Kidney (tissue), 14 donors: ENCODE data around the gene CYYR1. TPM values are rescaled to one million over a fixed set of nuclear protein-coding genes. Genes with fewer than 3 reads are reported as not detected.

ENCODE experiments used
- DNase-seq, 5 donors: peaks; one replicate each; pipeline ENCODE4 v3.0.0-alpha.2; 2013 to 2020
- FAIRE-seq: peaks from 2 replicates; lab custom pipeline; 2012; peaks lifted over from hg19 to GRCh38; lab: Jason Lieb, UNC
- H3K27ac ChIP-seq, 2 donors: one replicate each; pipeline ENCODE4 v1.7.0; 2013; ENCODE audit warnings: low read depth in 2 of 2, low read length in 2 of 2, inconsistent platforms in 1 of 2
- H3K27me3 ChIP-seq: one replicate; pipeline ENCODE4 v1.7.1; 2013; ENCODE audit warnings: low read length, inconsistent platforms; ENCODE audit not compliant: control insufficient read depth, insufficient read depth
- H3K36me3 ChIP-seq, 3 donors: one replicate each; pipeline versions ENCODE4 v1.7.0 to v1.7.1; 2013; ENCODE audit warnings: low read length in 3 of 3, control low read depth in 1 of 3, inconsistent platforms in 1 of 3; ENCODE audit not compliant: insufficient read depth in 3 of 3, control insufficient read depth in 2 of 3
- H3K4me1 ChIP-seq, 3 donors: one replicate each; pipeline versions ENCODE4 v1.7.0 to v1.7.1; 2013; ENCODE audit warnings: low read length in 3 of 3, inconsistent platforms in 1 of 3, low read depth in 1 of 3; ENCODE audit not compliant: control insufficient read depth in 2 of 3, insufficient read depth in 2 of 3
- H3K4me3 ChIP-seq, 3 donors: one replicate each; pipeline versions ENCODE4 v1.7.0 to v1.8.1; 2013; ENCODE audit warnings: low read length in 3 of 3, control low read depth in 1 of 3, inconsistent platforms in 1 of 3
- H3K9ac ChIP-seq, 3 donors: one replicate each; pipeline versions ENCODE4 v1.7.0 to v1.7.1; 2013; ENCODE audit warnings: low read length in 3 of 3, control low read depth in 1 of 3, inconsistent platforms in 1 of 3
- H3K9me3 ChIP-seq, 3 donors: one replicate each; pipeline versions ENCODE4 v1.7.0 to v1.7.1; 2013; ENCODE audit warnings: low read length in 3 of 3, control low read depth in 1 of 3, inconsistent platforms in 1 of 3; ENCODE audit not compliant: control insufficient read depth in 2 of 3, insufficient read depth in 1 of 3
- intact Hi-C: fragments of 100-400 bp; cut with DNase I; formaldehyde crosslinking; loops from one replicate; pipeline ENCODE4 v1.11.1; 2022
- polyA plus RNA-seq: library from polyadenylated mRNA; stranded (reverse); fragments of 350-450 nt; fragmentation: Illumina TruSeq; extraction: RNeasy Lipid Tissue Mini Kit (QIAGEN cat#74804); gene quantifications from one replicate; pipeline ENCODE4 v1.2.3, GENCODE V29; 2014; ENCODE audit warnings: low read depth, low replicate concordance; ENCODE audit not compliant: insufficient read depth
- total RNA-seq: library from RNA; stranded (reverse); fragmentation: NEBNext Ultra II Directional; extraction: Animal tissue kit (Norgen Biotek cat#: 25700); gene quantifications from one replicate; pipeline ENCODE4 v1.2.1, GENCODE V29; 2021
- TF ChIP-seq, protein P1 (sequence below): IDR thresholded peaks from 3 replicates; pipeline ENCODE4 v1.5.1; 2012; ENCODE audit warnings: mild to moderate bottlenecking, moderate library complexity, borderline replicate concordance; ENCODE audit not compliant: insufficient read depth; ENCODE audit errors: extremely low read depth
- donor health status: control.
- donor health status: control.
- donor health status: control.
- donor health status: control.
- donor health status: control.
- donor health status: DM: yes; HTN: yes; CAD: no.
- donor health status: Normal renal cell carcinoma (clear cell type).

The CYYR1 gene
- total and polyA plus RNA-seq, 2 donors from 2014 or later = 17.0 to 23.4 TPM

DNA sequence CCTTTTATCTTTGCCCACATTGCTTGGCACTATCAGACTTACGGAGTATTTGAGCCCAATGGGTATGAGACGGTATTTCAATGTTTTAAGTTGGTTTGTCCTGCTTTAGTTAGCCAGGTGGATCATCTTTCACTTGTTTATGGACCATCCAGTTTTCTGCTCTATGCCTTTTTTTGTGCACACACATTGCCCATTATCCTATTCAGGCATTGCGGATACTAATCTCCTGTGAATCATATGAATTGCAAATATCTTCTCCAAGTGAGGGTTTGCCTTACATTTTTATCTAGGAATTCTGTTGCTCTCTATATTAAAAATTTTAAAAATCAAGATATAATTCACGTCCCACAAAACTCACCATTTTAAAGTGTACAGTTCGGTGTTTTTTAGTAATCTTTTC lies 14.0 kb downstream of the CYYR1 start:
- Histone ChIP-seq H3K9ac (no peak overlapping the region), H3K27ac (no peak overlapping the region), H3K9me3 (no peaks in the 10 kb centered on the region), H3K4me1 (no peaks in the 10 kb centered on the region), H3K27me3 (no peaks in the 10 kb centered on the region), H3K36me3 (no peaks in the 10 kb centered on the region), H3K4me3 (no peak overlapping the region)
- no peak for DNase-seq
- no peak for FAIRE-seq
- TF ChIP-seq, protein P1, sequence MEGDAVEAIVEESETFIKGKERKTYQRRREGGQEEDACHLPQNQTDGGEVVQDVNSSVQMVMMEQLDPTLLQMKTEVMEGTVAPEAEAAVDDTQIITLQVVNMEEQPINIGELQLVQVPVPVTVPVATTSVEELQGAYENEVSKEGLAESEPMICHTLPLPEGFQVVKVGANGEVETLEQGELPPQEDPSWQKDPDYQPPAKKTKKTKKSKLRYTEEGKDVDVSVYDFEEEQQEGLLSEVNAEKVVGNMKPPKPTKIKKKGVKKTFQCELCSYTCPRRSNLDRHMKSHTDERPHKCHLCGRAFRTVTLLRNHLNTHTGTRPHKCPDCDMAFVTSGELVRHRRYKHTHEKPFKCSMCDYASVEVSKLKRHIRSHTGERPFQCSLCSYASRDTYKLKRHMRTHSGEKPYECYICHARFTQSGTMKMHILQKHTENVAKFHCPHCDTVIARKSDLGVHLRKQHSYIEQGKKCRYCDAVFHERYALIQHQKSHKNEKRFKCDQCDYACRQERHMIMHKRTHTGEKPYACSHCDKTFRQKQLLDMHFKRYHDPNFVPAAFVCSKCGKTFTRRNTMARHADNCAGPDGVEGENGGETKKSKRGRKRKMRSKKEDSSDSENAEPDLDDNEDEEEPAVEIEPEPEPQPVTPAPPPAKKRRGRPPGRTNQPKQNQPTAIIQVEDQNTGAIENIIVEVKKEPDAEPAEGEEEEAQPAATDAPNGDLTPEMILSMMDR = no peak
- intact Hi-C loops = no loop called here

DNA sequence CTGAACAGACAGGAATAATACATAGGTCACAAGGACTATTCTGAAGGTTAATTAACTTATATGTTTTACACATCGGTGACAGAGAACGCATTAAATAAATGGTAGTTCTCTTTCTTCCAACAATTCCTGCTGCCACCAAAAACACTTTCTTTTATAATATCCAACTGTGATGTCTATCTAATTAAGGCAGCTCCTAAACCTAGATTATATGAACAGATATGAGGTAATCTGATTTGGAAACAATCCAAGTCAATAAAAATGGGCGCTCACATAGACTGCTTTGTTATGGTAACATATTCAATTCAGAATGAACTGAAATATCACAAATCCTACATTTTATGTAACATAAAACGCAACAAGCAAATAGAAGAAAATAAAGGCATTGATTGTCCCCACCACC lies 16.0 kb downstream of the CYYR1 start:
- FAIRE-seq (no peak), DNase-seq (no peak)
- TF ChIP-seq, protein P1 = no peak
- Histone ChIP-seq H3K4me1 (no peaks in the 10 kb centered on the region), H3K36me3 (no peaks in the 10 kb centered on the region), H3K27ac (no peak overlapping the region), H3K27me3 (no peaks in the 10 kb centered on the region), H3K9ac (no peak overlapping the region), H3K4me3 (no peak overlapping the region), H3K9me3 (no peaks in the 10 kb centered on the region)
- intact Hi-C loops = no loop called here

DNA sequence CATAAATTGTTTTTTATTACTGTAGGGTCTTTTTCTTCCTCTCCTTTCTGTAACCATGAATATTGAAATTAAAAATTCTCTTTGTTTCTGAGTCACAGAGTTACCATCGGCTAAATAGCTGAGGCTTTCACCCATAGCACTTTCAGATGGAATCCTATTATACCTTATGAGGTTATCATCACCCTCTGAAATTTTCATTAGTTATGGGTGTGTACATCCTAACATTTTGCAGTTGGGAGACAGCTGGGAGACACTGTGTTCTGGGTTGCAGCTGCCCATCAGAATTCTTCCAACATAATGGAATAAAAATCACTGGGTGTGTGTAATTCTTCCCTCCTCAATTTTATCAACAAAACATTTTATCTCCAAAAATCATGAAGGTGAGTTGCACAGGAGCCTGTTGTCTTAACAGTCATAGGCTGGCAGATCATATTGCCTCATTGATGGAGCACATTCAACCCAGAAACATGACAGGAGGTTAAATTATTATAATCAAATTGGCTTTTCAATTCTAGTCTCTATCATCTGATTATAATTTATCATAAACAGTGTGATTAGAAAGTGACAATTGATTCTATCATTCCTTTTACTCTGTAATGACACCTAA lies 17.4 kb downstream of the CYYR1 start:
- DNase-seq (no peak), FAIRE-seq (no peak)
- Histone ChIP-seq H3K27ac (no peak overlapping the region), H3K27me3 (no peaks in the 10 kb centered on the region), H3K9ac (no peak overlapping the region), H3K36me3 (no peaks in the 10 kb centered on the region), H3K9me3 (no peaks in the 10 kb centered on the region), H3K4me3 (no peak overlapping the region), H3K4me1 (peaks cover 0 to 6% (median 0%) of the 10 kb centered on the region in 3 donors)
- TF ChIP-seq, protein P1 = no peak
- intact Hi-C loops = no loop called here

DNA sequence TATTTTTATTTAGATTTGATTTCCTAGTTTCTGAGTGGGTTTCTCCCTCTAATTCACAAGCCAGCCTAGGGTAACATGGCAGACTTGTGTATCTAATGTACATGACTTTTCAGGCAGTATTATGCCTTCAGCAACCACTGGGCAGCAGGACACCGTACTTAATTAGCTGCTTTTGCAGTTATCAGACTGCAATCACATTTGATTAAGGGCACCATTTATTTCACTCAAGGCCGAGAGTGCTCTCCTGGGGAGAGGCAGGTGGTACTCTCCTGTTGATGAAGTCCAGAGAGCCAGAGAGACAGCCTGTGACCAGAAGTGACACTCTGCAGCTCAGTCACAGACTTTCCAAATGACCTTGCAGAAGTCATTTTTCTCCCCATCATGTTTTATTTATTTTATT lies 18.7 kb downstream of the CYYR1 start:
- H3K36me3 ChIP-seq = no peaks in the 10 kb centered on the region
- TF ChIP-seq, protein P1 = no peak
- no peaks in the 10 kb centered on the region for H3K9me3 ChIP-seq
- FAIRE-seq = no peak
- no peak overlapping the region for H3K27ac ChIP-seq
- no peaks in the 10 kb centered on the region for H3K27me3 ChIP-seq
- DNase-seq = peak in 1 of 5 donors; percentile 45
- no peak overlapping the region for H3K9ac ChIP-seq
- intact Hi-C loops = no loop called here
- H3K4me3 ChIP-seq = no peak overlapping the region
- peaks cover 0 to 7% (median 0%) of the 10 kb centered on the region in 3 donors for H3K4me1 ChIP-seq
